HuH-7 (cell line): ENCODE results near the gene PDCD2L.
"Not testable (repeated sequence)": the region's sequence is repeated elsewhere in the genome, so short reads cannot be mapped to it uniquely, and the experiment has no call there.

Experiments used
- DNase-seq: peaks from one replicate; pipeline ENCODE4 v3.0.0; 2011; ENCODE audit warnings: low spot score

PDCD2L gene, protein sequence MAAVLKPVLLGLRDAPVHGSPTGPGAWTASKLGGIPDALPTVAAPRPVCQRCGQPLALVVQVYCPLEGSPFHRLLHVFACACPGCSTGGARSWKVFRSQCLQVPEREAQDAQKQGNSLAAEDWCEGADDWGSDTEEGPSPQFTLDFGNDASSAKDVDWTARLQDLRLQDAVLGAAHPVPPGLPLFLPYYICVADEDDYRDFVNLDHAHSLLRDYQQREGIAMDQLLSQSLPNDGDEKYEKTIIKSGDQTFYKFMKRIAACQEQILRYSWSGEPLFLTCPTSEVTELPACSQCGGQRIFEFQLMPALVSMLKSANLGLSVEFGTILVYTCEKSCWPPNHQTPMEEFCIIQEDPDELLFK

DNA sequence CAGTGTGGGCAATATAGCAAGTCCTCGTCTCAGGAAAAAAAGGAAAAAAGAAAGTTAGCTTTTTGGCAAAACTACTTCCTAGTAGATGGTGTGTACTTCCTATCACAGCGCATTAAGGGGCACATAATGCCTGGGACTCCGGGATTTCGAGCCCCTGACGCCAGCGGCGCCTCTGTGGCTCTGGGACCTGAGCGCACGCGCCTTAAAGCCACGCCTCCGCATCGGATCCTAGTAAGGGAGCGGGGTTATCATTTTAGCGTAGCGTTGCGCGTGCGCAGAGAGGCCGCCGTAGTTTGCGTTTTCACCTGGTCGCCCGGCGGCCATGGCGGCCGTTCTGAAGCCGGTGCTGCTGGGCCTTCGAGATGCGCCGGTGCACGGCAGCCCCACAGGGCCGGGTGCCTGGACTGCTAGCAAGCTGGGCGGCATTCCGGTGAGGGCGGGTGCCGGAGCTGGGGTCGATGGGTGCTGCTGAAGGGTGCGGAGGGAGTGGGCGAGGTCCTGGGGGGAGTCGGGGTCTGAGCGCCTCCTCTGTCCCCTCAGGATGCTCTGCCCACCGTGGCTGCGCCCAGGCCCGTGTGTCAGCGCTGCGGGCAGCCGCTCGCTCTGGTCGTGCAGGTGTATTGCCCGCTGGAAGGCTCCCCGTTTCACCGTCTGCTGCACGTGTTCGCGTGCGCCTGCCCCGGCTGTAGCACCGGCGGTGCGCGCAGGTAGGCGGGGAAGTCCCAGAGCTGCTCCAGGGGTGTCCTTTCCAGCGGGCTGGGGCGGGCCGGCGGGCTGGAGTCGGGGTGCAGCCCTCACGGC is at the start of gene PDCD2L:
Gene PDCD2L (plus strand): TSS at position 291 of the 801 bp plus-strand sequence. CDS start 32 bp downstream, at position 323.
- peak; percentile 98 for DNase-seq

DNA sequence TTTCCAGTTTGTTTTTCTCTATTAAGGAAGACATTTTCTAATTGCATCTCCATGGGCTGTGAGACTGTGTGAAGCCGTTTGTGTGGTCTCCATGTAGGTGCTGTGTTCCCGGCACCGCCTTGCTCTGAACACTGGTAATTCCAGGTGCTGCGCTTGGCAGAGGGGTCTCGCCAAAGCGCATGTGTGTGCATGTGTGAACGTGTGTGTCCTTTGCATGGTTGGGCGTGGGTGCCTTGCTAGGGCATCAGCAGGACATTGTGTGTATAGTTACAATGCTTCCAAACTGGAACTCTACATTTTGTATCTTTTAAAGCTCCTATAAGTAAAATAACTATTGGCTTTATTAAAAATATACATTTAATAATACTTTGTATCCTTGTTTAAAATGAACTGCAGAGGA is 49.0 kb upstream of the PDCD2L start:
- DNase-seq, result no peak

DNA sequence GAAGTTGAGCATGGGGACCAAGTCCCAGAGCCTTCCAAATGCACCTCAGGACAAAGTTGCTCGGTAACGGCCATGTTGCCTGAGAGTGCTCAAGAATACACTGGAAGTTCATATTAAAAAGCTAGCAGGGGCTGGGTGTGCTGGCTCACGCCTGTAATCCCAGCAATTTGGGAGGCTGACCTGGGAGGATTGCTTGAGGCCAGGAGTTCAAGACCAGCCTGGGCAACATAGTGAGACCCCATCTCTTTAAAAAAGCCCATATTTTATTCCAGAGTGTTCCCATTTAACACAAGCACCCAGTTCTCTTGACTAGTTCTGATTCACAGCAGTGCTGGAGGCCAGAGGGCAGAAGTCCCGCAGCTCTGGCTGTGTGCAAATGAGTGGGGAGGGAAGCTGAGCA is 47.3 kb upstream of the PDCD2L start:
- DNase-seq, result no peak

DNA sequence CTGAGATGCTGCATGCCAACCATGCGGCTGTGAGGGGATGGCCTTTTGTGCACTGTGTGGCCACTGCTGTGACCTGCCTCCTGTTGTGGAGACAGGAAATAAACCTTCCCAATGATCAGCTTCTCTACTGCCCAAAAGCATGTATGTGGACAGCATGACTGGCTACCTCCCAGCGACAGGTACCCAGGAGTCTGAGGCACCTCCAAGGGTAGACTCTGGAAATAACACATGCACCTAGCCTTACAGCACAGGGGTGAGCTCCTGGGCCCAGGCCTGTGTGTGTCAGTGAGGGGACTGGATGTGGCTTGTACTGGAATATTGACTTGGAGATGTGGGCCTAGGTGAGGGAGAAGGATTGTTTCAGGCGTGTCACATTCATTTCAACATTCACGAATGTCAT is 46.8 kb upstream of the PDCD2L start:
- DNase-seq, result no peak

DNA sequence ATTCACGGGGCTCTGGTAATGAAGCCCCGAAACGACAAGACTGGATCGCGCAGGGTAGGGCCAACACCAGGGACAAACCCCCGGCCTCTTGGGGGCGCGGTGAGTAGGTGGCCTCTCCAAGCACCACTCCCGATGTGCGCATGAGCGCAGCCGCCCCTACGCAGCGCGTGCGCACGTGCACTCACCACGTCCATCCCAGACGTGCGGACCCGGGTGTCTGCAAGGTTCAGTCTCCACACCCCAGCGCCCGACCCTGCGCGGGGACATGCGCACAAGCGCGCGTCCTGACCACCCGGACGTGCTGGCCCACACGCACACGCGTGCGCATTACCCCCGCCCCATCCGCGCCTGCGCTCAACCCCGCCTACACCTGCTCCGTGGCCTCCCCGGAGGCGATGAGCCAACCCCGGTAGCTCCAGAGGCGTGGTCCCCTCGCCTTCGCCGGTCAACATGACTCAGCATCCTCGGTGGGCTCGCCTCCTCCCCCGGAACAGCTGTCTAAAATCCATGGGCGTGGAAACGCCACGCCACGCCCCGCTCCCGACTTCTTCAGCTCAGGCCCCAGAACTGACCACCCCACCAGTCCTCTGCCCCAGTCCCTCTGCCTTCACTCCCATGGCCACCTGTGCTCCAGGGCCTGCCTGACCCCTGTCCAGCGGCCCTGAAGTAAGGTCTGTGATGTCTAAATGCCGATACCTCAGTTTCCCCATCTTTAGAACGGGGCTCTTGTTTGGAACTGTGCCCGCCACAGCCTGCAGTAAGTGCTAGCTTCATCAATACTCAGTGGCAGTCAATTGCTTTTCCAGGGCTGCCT is 44.9 kb upstream of the PDCD2L start:
- peak; percentile 99 for DNase-seq

DNA sequence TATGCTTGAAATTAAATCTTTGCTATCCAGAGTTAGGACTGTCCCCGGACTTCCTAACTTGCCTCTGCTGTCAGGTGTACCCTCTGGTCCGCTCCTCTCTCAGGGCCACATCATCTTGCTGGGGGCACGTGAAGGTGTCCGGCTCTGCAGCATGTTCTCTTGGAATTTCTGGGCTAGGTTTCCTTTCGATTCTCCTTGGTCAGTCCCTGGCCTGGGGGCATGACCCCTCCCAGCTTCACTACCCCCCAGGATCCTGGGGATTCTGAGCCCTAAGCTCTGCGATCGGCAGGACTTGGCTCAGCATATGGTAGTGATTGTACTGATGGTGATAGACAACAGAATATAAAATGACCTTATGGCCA is 44.3 kb upstream of the PDCD2L start:
- no peak for DNase-seq

DNA sequence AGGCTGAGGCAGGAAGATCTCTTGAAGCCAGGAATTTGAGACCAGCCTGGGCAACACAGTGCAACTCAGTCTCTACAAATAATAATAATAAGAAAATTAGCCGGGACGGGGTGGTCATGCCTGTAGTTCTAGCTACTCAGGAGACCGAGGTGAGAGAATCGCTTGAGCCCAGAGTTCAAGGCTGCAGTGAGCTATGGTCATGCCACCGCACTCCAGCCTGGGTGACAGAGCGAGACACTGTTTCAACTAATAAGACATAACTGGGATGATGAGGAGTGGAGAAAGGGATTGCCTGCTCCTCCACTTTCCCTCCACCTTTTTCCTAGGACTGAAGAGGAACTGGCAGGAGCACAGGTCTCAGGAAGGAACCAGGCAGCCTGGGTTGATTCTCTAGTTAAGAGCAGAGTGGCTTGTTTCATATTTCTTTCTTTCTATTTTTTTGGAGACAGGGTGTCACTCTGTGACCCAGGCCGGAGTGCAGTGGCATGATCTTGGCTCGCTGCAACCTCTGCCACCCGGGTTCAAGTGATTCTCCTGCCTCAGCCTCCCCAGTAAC is 43.8 kb upstream of the PDCD2L start:
- DNase-seq, result no peak

DNA sequence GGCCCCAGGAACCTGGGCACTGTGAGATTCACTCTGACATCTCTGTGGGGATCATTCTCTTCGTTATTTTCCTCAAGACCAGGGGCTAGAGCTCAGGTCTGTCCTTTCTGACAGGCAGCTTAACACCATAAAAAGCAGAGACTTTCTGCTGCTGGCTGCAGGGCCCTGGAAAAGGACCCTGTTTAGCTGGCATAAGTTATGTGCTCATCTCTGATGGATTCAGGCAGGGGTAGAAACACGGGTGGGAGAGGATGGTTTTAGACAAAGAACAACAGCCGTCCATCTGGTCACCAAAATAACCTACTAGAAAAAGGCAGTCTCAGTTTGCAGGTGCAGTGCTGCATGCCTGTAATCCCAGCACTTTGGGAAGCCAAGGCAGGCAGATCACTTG is 41.5 kb upstream of the PDCD2L start:
- no peak for DNase-seq

DNA sequence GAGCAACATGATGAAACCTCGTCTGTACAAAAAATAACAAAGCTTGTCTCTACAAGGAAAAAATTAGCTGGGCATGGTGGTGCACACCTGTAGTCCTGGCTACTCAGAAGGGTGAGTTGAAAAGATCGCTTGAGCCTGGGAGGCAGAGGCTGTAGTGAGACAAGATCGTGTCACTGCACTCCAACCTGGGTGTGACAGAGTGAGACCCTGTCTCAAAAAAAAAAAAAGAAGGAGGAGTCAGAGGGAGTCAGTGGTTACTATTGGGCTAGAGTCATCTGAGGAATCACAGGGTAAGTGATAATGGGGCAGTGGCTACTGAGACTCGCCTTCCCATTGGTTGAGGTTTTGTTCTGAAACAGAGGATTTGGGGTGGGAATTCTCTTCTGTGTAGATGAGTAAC is 41.1 kb upstream of the PDCD2L start:
- DNase-seq, result peak; percentile 29

DNA sequence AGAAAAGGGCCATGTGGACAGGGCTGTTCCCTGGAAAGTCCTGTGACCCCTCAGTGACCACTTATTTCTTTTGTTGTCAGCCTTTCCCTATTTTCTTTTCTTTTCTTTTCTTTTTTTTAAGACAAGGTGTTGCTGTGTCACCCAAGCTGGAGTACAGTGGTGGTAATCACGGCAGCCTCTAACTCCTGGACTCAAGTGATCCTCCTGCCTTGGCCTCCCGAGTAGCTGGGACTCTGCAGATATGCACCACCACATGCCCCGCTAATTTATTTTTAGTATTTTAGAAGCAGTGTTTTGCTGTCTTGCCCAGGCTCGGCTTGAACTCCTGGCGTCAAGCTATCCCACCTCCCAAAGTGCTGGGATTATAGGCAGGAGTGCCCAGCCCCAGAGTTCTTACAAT is 40.3 kb upstream of the PDCD2L start:
- no peak for DNase-seq

DNA sequence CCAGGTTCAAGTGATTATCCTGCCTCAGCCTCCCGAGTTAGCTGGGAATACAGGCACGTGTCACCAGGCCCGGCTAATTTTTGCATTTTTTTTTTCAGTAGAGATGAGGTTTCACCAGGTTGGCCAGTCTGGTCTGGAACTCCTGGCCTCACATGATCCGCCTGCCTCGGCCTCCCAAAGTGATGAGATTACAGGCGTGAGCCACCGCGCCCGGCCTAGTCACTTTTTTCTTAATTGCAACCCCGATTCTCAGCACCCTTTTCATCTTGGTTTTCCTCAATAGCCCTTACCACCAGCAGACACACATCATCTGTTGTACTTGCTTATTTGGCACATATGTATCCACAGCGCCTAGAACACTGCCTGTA is 39.8 kb upstream of the PDCD2L start:
- DNase-seq, result no peak

DNA sequence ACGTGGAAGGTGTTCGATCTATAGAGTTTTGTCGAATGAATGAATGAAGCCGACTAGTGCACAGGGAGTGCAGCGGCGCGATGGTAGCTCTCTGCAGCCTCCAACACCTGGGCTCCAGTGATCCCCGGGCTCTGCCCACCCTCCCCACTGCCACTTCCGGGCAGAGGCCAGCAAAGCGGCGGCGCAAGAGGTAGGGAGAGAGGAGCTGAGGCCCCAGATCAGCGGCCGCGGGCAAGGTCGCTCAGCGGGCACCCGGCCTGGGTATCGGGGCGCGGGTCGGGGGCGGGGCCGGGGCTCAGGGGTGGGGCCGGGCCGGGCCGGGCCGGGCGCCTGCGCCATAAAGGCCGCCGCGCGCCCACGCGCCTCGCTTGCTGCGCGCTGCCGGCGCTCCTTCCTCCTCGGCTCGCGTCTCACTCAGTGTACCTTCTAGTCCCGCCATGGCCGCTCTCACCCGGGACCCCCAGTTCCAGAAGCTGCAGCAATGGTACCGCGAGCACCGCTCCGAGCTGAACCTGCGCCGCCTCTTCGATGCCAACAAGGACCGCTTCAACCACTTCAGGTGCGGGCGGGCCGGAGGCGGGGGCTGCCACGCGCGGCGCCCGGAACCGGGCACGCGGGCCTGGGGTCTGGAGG is 39.3 kb upstream of the PDCD2L start, which contains the start of gene GPI:
Gene GPI (plus strand): TSS at position 367 of the 633 bp plus-strand sequence. CDS start 71 bp downstream, at position 438.
- peak; percentile 72 for DNase-seq

DNA sequence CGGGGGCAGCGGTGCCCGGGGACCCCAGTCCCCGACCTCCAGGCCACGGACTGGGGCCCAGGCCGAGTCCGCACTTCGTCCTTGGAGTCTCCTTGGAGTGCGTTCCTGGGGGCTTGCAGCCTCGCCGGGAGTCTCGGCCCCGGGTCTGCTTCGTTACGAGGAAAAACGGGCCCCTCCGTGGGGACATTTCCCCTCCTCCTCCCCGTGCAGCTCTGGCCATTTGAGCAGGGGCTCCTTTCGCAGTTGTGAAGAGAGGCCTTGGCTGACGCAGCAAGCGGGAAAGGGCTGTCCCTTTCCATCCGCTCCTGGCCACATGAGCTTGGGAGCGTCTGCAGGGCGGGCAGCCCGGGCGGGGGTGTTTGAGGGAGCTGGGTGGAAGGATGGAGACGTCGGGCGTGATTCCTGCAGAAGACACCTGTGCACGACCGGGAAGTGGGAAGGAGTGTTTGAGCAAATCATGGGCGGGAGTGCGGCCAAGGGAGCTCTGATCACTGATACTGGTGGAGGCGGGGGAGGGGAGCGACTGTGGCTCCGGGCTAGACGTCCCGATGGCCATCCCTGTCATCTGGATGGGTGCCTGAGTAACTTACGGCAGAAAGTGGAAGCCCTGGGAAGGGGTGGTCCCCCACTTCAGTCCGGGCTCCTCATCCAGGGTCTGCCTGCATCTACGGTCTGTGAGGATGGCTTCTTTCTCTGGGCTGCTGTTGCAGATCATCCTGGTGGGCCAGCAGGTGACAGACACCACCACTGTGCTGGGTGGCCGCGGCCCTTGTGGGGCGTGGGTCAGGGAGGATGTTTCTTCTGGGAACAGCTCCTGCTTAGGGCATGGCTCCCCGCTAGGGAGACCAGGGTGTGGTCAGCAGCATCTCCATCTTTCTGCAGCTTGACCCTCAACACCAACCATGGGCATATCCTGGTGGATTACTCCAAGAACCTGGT is 38.5 kb upstream of the PDCD2L start:
- DNase-seq, result peak; percentile 54

DNA sequence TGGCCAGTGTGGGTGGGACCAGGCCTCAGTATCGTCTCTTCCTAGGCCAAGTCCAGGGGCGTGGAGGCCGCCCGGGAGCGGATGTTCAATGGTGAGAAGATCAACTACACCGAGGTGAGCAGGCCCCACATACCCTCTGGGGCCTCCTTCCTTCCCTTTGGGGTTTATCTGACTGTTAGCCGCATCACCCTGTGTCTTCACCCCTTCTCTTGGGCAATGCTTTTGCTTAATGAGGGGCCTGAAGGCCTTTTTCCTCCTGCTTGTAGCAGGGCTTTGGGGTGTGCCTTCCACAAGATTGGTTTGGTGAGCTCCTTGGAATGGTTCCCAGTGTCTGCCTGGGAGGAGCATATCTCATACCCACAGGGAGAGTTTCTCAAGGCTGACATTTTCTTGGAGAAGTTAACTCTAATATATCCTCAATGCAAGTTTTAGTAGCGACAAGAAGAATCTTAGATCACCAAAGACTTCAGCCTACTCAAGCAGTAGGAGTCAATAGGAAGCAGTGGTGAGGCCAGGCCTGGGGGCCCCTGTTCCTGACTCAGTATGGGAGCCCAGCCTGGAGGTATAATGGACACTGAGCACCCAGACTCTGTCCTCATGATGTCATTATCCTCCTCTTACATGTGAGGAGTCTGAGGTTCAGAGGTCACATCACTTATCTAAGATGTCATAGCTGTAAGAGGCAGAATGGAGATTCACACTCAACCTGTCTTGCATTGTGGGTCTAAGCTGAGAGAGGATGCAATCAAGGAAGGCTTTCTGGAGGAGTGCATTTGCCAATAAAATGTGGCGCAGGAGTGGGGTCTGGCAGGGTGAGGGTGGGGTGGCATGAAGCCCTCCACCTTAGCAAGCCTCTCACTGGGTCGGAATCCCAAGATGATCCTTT is 37.2 kb upstream of the PDCD2L start:
- DNase-seq, result no peak

DNA sequence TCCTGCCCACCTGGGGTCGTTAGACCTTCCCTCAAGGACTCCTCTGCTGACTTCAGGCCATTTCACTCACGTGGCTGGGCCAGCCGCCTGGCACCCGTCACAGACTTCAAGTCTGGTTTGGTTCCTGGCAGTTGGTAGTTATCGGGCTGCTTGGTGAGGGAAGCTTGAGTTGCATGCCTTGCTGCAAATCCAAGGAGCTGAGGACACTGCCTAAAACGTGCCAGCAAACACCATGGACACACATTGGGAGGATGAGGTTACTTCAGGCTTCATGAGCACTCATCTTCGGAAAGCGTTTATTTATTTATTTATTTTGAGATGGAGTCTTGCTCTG is 36.6 kb upstream of the PDCD2L start:
- DNase-seq, result no peak

DNA sequence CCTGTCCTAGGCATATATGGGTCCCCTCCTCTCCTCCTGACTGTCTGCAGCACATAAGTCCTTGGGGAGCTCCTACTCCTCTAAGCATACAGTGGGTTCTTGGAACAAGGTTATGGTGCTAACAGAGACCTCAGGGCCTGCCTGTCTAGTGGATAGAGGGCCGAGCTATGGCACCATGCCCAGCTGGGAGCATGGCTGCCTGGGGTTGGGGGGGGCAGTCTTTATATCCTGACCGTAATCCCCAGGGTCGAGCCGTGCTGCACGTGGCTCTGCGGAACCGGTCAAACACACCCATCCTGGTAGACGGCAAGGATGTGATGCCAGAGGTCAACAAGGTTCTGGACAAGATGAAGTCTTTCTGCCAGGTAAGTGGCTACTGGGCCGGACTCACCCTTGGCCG is 35.9 kb upstream of the PDCD2L start:
- DNase-seq, result no peak

DNA sequence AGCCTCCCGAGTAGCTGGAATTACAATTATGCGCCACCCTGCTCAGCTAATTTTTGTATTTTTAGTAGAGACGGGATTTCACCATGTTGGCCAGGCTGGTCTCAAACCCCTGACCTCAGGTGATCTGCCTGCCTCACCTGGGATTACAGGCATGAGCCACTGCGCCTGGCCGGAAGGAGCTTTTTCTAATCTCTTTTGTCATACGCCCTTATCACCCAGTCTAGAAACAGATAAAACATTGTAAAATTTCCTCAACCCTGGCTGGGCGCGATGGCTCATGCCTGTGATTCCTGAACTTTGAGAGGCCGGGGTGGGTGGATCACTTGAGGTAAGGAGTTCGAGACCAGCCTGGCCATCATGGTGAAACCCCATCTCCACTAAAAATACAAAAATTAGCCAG is 35.0 kb upstream of the PDCD2L start:
- DNase-seq, result not testable (repeated sequence)

DNA sequence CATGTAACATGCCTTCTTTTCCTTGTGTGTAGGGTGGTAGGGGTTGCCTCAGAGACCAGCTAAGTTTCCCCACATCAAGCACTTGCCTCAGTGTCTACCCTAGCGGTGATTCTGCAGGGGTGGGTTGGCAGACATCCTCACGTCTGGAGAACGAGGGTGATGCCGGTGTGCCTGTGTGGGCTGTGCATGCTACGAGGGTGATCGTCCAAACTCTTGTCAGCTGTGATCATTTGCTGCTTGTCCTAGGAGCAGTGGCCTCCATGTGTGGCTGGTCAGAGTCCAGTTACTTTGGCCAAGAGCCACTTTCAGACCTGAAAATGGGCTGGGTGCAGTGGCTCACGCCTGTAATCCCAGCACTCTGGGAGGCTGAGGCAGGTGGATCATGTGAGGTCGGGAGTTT is 34.1 kb upstream of the PDCD2L start:
- no peak for DNase-seq

DNA sequence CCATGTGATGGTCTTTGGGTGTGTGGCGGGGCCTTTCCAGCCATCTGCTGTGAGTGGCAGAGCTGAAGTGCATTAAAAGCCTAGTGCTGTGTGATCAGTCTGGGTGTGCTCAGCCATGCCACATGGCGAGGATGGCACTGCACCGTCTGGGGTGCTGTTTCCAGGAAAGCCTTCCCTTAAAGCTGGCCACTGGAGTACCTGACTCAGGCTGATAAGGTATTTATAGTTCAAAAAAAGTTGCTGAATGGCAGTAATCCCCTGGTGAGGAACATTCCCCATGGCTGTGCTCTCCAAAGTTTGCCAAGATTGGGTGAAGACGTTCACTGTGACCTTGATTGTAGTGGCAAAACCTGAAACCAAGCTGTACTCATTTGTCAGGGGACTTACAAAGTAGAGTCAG is 33.2 kb upstream of the PDCD2L start:
- DNase-seq, result no peak
